ENCODE measurements around the gene MARK3.

GRCh38 chr14:103514596-103515421 is 129.6 kb downstream of the MARK3 start:
- TF ChIP-seq POLR2A (IDR thresholded peaks at IDR 0.05) (no peak), CTCF (IDR thresholded peaks at IDR 0.05) (no peak), EP300 (IDR thresholded peaks at IDR 0.05; ENCODE audit: low read depth) (no peak)
